Measurements from ENCODE around the gene SUFU.

SUFU gene

DNA sequence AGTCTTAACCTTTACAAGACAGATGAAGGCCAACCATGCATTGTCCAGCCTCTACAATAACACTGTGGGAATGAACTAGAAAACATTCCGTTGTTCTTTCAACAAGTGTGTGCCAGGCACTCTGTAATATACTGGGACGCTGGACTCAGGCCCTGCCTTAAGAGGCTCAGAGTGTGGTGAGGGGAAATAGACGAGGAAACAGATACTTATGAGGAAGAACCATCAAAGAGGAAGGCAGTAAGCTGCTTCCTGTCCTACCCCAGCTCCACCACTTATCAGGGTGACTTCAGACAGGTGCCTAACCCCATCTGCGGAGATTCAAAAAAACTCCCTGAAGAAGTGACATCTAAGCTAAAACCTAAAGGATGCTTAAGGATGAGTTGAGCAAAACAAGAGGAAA, 131.6 kb downstream of the SUFU start:
- H3K9ac ChIP-seq (ENCODE audit: low read length) = no peak overlapping the region
- no peaks in the 10 kb centered on the region for H3K4me1 ChIP-seq (ENCODE audit: low read length)
- TF ChIP-seq EZH2phosphoT487 (IDR thresholded peaks at IDR 0.05; ENCODE audit: low read depth) (no peak), CTCF (IDR thresholded peaks at IDR 0.05; ENCODE audit: low read depth, low read length) (no peak)

GRCh38 chr10:102639537-102639936, 135.8 kb downstream of the SUFU start:
- Histone ChIP-seq H3K27me3 (ENCODE audit: low read depth, low read length) (no peaks in the 10 kb centered on the region), H3K9me3 (ENCODE audit: insufficient read depth, low read length) (no peaks in the 10 kb centered on the region), H3K9ac (ENCODE audit: low read length) (no peak overlapping the region), H3K4me1 (ENCODE audit: low read length) (peaks cover 5% of the 10 kb centered on the region; the same call in 1 of the 2 replicates), H3K36me3 (replicated peaks; ENCODE audit: low read depth, low read length) (no peaks in the 10 kb centered on the region), H4K20me1 (ENCODE audit: insufficient read depth, low read length) (no peaks in the 10 kb centered on the region), H2AFZ (ENCODE audit: low read depth, low read length) (no peak overlapping the region), H3K79me2 (ENCODE audit: low read length) (peaks cover 13% of the 10 kb centered on the region), H3K27ac (ENCODE audit: low read length) (no peak overlapping the region), H3K4me3 (ENCODE audit: low read length) (no peak overlapping the region), H3K4me2 (ENCODE audit: low read length) (no peak overlapping the region)
- no peak for TF ChIP-seq CTCF (IDR thresholded peaks at IDR 0.05; ENCODE audit: low read depth, low read length)
- TF ChIP-seq EZH2phosphoT487 (IDR thresholded peaks at IDR 0.05; ENCODE audit: low read depth) = no peak

More for the DNA sequence above, 131.6 kb downstream of the SUFU start:
- no peaks in the 10 kb centered on the region for H3K36me3 ChIP-seq (replicated peaks; ENCODE audit: low read depth, low read length)
- H3K27me3 ChIP-seq (ENCODE audit: low read depth, low read length) = no peaks in the 10 kb centered on the region
- H3K27ac ChIP-seq (ENCODE audit: low read length) = no peak overlapping the region
- H3K79me2 ChIP-seq (ENCODE audit: low read length) = no peaks in the 10 kb centered on the region
- no peaks in the 10 kb centered on the region for H4K20me1 ChIP-seq (ENCODE audit: insufficient read depth, low read length)
- no peak overlapping the region for H3K4me2 ChIP-seq (ENCODE audit: low read length)
- H3K4me3 ChIP-seq (ENCODE audit: low read length) = no peak overlapping the region
- H2AFZ ChIP-seq (ENCODE audit: low read depth, low read length) = no peak overlapping the region
- H3K9me3 ChIP-seq (ENCODE audit: insufficient read depth, low read length) = no peaks in the 10 kb centered on the region

GRCh38 chr10:102641402-102641801, 137.6 kb downstream of the SUFU start:
- H3K4me3 ChIP-seq (ENCODE audit: low read length) = peak overlapping the region; percentile 80

More at GRCh38 chr10:102641402-102641801, 137.6 kb downstream of the SUFU start:
- peaks cover 31% of the 10 kb centered on the region for H3K79me2 ChIP-seq (ENCODE audit: low read length)
- H3K9ac ChIP-seq (ENCODE audit: low read length) = peak overlapping the region; percentile 60
- TF ChIP-seq CTCF (IDR thresholded peaks at IDR 0.05; ENCODE audit: low read depth, low read length) = no peak
- TF ChIP-seq EZH2phosphoT487 (IDR thresholded peaks at IDR 0.05; ENCODE audit: low read depth) = no peak
- peak overlapping the region; percentile 46 for H3K27ac ChIP-seq (ENCODE audit: low read length)
- H3K27me3 ChIP-seq (ENCODE audit: low read depth, low read length) = no peaks in the 10 kb centered on the region
- no peaks in the 10 kb centered on the region for H3K36me3 ChIP-seq (replicated peaks; ENCODE audit: low read depth, low read length)
- no peak overlapping the region for H2AFZ ChIP-seq (ENCODE audit: low read depth, low read length)
- peaks cover 14% of the 10 kb centered on the region for H3K4me1 ChIP-seq (ENCODE audit: low read length)
- H3K4me2 ChIP-seq (ENCODE audit: low read length) = peak overlapping the region; percentile 88
- H3K9me3 ChIP-seq (ENCODE audit: insufficient read depth, low read length) = no peaks in the 10 kb centered on the region
- peaks cover 3% of the 10 kb centered on the region; the same call in 1 of the 2 replicates for H4K20me1 ChIP-seq (ENCODE audit: insufficient read depth, low read length)
